ENCODE results near the gene NOL6. TPM values are rescaled to one million over a fixed set of nuclear protein-coding genes. Genes with fewer than 3 reads are reported as not detected.

Gene NOL6
- polyA plus RNA-seq, 1 donor (not counting 4 experiments of a cell fraction or from before 2014, with no cell fraction given), result 63.6 TPM

DNA sequence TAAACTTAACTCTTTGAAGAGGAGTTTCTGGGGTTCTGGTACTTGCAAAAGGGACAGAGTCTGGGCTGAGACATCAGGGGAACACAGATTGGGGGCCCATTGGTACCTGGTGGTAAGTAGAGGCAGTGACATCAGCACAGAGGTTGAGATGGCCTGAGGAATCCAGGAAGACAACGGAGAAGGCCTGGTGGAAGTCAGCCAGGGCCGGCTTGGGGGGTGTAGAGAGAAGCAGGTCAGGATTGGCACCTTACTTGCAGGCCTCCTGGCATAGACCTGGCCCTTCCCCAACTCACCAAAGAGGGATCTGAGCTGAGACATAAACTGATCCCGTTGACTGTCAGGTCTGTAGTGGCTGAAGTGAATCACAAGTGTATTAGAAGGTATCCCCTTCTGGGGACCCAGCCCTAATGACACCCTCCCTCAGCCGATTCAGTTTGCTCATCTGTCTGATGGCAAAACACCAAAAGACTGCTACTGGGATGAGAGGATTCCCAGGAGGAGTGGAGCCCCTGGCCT lies 5.5 kb downstream of the NOL6 start:
- Histone ChIP-seq H3K27me3 (ENCODE audit: control insufficient read depth, extremely low read depth, insufficient read depth, low read length) (no peaks in the 10 kb centered on the region), H3K9me3 (ENCODE audit: control insufficient read depth, low read depth, low read length) (no peaks in the 10 kb centered on the region), H3K4me2 (ENCODE audit: control insufficient read depth, extremely low read depth, insufficient read depth, low read depth, low read length) (no peak overlapping the region), H3K36me3 (ENCODE audit: control insufficient read depth in 2 of 2, extremely low read depth in 1 of 2, insufficient read depth in 2 of 2, low read length in 2 of 2) (peaks cover 57 to 71% of the 10 kb centered on the region in 2 experiments), H3K4me3 (ENCODE audit: control insufficient read depth in 2 of 3, extremely low read depth in 1 of 3, insufficient read depth in 2 of 3, low read depth in 1 of 3, low read length in 3 of 3) (no peak overlapping the region), H3K9me1 (ENCODE audit: control insufficient read depth, extremely low read depth, insufficient read depth, low read length) (no peaks in the 10 kb centered on the region), H3K9ac (ENCODE audit: control insufficient read depth, extremely low read depth, insufficient read depth, low read length) (no peak overlapping the region), H3K79me2 (ENCODE audit: control insufficient read depth, insufficient read depth, low read length) (peaks cover 50% of the 10 kb centered on the region), H3K4me1 (ENCODE audit: control insufficient read depth, extremely low read depth, insufficient read depth, low read length) (peaks cover 50% of the 10 kb centered on the region), H3K27ac (ENCODE audit: control insufficient read depth, insufficient read depth, low read length) (no peak overlapping the region), H4K20me1 (ENCODE audit: control insufficient read depth, extremely low read depth, insufficient read depth, low read length) (no peaks in the 10 kb centered on the region), H2AFZ (ENCODE audit: control insufficient read depth, low read length) (no peak overlapping the region)
- no peak for DNase-seq (ENCODE audit: low read depth, low spot score)
- FAIRE-seq, result no peak
- no peak for TF ChIP-seq EZH2 (IDR thresholded peaks at IDR 0.05; ENCODE audit: low read length)
- TF ChIP-seq, protein P1, sequence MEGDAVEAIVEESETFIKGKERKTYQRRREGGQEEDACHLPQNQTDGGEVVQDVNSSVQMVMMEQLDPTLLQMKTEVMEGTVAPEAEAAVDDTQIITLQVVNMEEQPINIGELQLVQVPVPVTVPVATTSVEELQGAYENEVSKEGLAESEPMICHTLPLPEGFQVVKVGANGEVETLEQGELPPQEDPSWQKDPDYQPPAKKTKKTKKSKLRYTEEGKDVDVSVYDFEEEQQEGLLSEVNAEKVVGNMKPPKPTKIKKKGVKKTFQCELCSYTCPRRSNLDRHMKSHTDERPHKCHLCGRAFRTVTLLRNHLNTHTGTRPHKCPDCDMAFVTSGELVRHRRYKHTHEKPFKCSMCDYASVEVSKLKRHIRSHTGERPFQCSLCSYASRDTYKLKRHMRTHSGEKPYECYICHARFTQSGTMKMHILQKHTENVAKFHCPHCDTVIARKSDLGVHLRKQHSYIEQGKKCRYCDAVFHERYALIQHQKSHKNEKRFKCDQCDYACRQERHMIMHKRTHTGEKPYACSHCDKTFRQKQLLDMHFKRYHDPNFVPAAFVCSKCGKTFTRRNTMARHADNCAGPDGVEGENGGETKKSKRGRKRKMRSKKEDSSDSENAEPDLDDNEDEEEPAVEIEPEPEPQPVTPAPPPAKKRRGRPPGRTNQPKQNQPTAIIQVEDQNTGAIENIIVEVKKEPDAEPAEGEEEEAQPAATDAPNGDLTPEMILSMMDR (optimal IDR thresholded peaks at IDR 0.05 in 1 of 3, IDR thresholded peaks at IDR 0.05 in 1 of 3, conservative IDR thresholded peaks at IDR 0.05 in 1 of 3; ENCODE audit: extremely low read depth in 1 of 3, insufficient read depth in 2 of 3, low read length in 3 of 3), result no peak
- dilution Hi-C loops (cut with MboI; ENCODE audit: extremely low pct_ligation_motif_present, low sequenced_read_pairs), result no loop called here

- no peak overlapping the region for H2AFZ ChIP-seq (ENCODE audit: control insufficient read depth, low read length)
- peaks cover 42% of the 10 kb centered on the region for H3K79me2 ChIP-seq (ENCODE audit: control insufficient read depth, insufficient read depth, low read length)
- no peak overlapping the region for H3K4me2 ChIP-seq (ENCODE audit: control insufficient read depth, extremely low read depth, insufficient read depth, low read depth, low read length)
- H3K9ac ChIP-seq (ENCODE audit: control insufficient read depth, extremely low read depth, insufficient read depth, low read length), result no peak overlapping the region
- no peaks in the 10 kb centered on the region for H4K20me1 ChIP-seq (ENCODE audit: control insufficient read depth, extremely low read depth, insufficient read depth, low read length)
- peaks cover 63 to 79% of the 10 kb centered on the region in 2 experiments for H3K36me3 ChIP-seq (ENCODE audit: control insufficient read depth in 2 of 2, extremely low read depth in 1 of 2, insufficient read depth in 2 of 2, low read length in 2 of 2)
- no peak overlapping the region for H3K27ac ChIP-seq (ENCODE audit: control insufficient read depth, insufficient read depth, low read length)
- H3K9me3 ChIP-seq (ENCODE audit: control insufficient read depth, low read depth, low read length), result no peaks in the 10 kb centered on the region
- H3K4me3 ChIP-seq (ENCODE audit: control insufficient read depth in 2 of 3, extremely low read depth in 1 of 3, insufficient read depth in 2 of 3, low read depth in 1 of 3, low read length in 3 of 3), result no peak overlapping the region
- FAIRE-seq (no peak), DNase-seq (ENCODE audit: low read depth, low spot score) (no peak)
- no peaks in the 10 kb centered on the region for H3K27me3 ChIP-seq (ENCODE audit: control insufficient read depth, extremely low read depth, insufficient read depth, low read length)
- H3K4me1 ChIP-seq (ENCODE audit: control insufficient read depth, extremely low read depth, insufficient read depth, low read length), result peaks cover 54% of the 10 kb centered on the region
- no peaks in the 10 kb centered on the region for H3K9me1 ChIP-seq (ENCODE audit: control insufficient read depth, extremely low read depth, insufficient read depth, low read length)
- dilution Hi-C loops (cut with MboI; ENCODE audit: extremely low pct_ligation_motif_present, low sequenced_read_pairs), result no loop called here
- no peak for TF ChIP-seq EZH2 (IDR thresholded peaks at IDR 0.05; ENCODE audit: low read length)
- TF ChIP-seq, protein P1 (optimal IDR thresholded peaks at IDR 0.05 in 1 of 3, IDR thresholded peaks at IDR 0.05 in 1 of 3, conservative IDR thresholded peaks at IDR 0.05 in 1 of 3; ENCODE audit: extremely low read depth in 1 of 3, insufficient read depth in 2 of 3, low read length in 3 of 3), result no peak
Observed at GRCh38 chr9:33467526-33467925, 6.2 kb downstream of the NOL6 start.
